DOHH2 (cell line): ENCODE results near the gene PLB1.

Source experiments
- CTCF ChIP-seq: fragments of 200-600 bp; sonication (generic); IDR thresholded peaks from one replicate; pipeline ENCODE4 v1.5.1; 2014; ENCODE audit warnings: antibody characterized with exemption, mild to moderate bottlenecking, low read depth, low read length; ENCODE audit not compliant: poor library complexity, severe bottlenecking
- EZH2phosphoT487 ChIP-seq: fragments of 200-600 bp; sonication (generic); IDR thresholded peaks from 2 replicates; pipeline ENCODE4 v1.6.1; 2017; ENCODE audit warnings: borderline replicate concordance, mild to moderate bottlenecking, antibody characterized with exemption, low read length, moderate library complexity, mixed read lengths

GRCh38 chr2:28687171-28687570, 191.3 kb downstream of the PLB1 start:
- TF ChIP-seq CTCF (no peak), EZH2phosphoT487 (no peak)
